HUES48 (cell line): ENCODE data around the gene TMA7B.

Source experiments
- H3K27ac ChIP-seq: one replicate; pipeline ENCODE4 v1.7.0; 2013; ENCODE audit warnings: low read depth, low read length, inconsistent platforms
- H3K27me3 ChIP-seq: 2 replicates; pipeline ENCODE4 v1.6.1; 2013; ENCODE audit warnings: mild to moderate bottlenecking, low read length; ENCODE audit not compliant: control insufficient read depth, insufficient read depth
- H3K36me3 ChIP-seq: 2 replicates; pipeline ENCODE4 v1.6.1; 2013; ENCODE audit warnings: low read length; ENCODE audit not compliant: control insufficient read depth, insufficient read depth
- H3K4me1 ChIP-seq: 2 replicates; pipeline ENCODE4 v1.6.1; 2013; ENCODE audit warnings: mild to moderate bottlenecking, low read length; ENCODE audit not compliant: control insufficient read depth, insufficient read depth
- H3K4me3 ChIP-seq: 2 replicates; pipeline ENCODE4 v1.5.1; 2013; ENCODE audit warnings: mild to moderate bottlenecking, low read depth, low read length
- H3K9ac ChIP-seq: 2 replicates; pipeline ENCODE4 v1.6.1; 2013; ENCODE audit warnings: mild to moderate bottlenecking, low read depth, low read length, moderate library complexity
- H3K9me3 ChIP-seq: 2 replicates; pipeline ENCODE4 v1.6.1; 2013; ENCODE audit warnings: low read length; ENCODE audit not compliant: control insufficient read depth, insufficient read depth

Gene TMA7B

GRCh38 chr22:39959640-39960447, at the start of gene TMA7B:
Gene TMA7B, plus strand, starts transcription at chr22:39960397. Its CDS starts 3,978 bp downstream, at chr22:39964375.
- Histone ChIP-seq H3K4me3 (no peak within 1 kb of the TSS), H3K27ac (peak within 1 kb of the TSS; percentile 0), H3K9me3 (no peaks in the 10 kb centered on the region), H3K36me3 (no peaks in the 10 kb centered on the region), H3K27me3 (no peaks in the 10 kb centered on the region), H3K9ac (0 out of 2 replicates have a peak within 1 kb of the TSS, but pooled peaks have one; percentile 8), H3K4me1 (peaks cover 5% of the 10 kb centered on the region)

GRCh38 chr22:39910876-39911613, 49.2 kb upstream of the TMA7B start:
- H3K36me3 ChIP-seq: no peaks in the 10 kb centered on the region
- H3K27ac ChIP-seq: no peak overlapping the region
- no peaks in the 10 kb centered on the region for H3K9me3 ChIP-seq
- H3K4me3 ChIP-seq: no peak overlapping the region
- peaks cover 20% of the 10 kb centered on the region for H3K4me1 ChIP-seq
- no peaks in the 10 kb centered on the region; the same call in 1 of the 2 replicates for H3K27me3 ChIP-seq
- no peak overlapping the region for H3K9ac ChIP-seq

DNA sequence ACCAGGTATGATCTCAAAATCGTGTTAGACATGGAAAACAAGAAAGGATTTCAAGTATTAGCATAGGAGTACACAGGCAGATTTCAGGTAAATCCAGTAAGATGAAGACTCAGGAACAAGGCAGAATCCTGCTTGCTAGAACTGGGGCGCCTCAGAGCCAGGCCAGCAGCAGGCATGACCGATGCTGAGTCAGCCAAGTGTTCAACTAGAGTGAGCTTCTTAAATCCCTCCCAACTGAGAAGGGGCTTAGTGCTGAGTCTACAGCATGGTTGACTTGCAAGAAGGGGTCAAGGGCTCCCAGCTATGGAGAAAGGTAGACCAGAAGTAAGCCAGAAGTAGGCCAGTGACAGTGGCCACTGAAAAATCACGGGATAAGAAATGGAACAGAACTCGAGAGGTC, 46.9 kb upstream of the TMA7B start:
- H3K4me1 ChIP-seq: peaks cover 18% of the 10 kb centered on the region
- H3K9ac ChIP-seq: no peak overlapping the region
- no peaks in the 10 kb centered on the region for H3K9me3 ChIP-seq
- H3K27me3 ChIP-seq: no peaks in the 10 kb centered on the region; the same call in 1 of the 2 replicates
- no peak overlapping the region for H3K27ac ChIP-seq
- no peaks in the 10 kb centered on the region for H3K36me3 ChIP-seq
- no peak overlapping the region for H3K4me3 ChIP-seq

GRCh38 chr22:39913886-39914285, 46.3 kb upstream of the TMA7B start:
- H3K4me3 ChIP-seq: no peak overlapping the region
- no peak overlapping the region for H3K9ac ChIP-seq
- no peaks in the 10 kb centered on the region; the same call in 1 of the 2 replicates for H3K27me3 ChIP-seq
- H3K36me3 ChIP-seq: no peaks in the 10 kb centered on the region
- H3K9me3 ChIP-seq: no peaks in the 10 kb centered on the region
- H3K4me1 ChIP-seq: peaks cover 18% of the 10 kb centered on the region
- no peak overlapping the region for H3K27ac ChIP-seq

GRCh38 chr22:39914584-39914983, 45.6 kb upstream of the TMA7B start:
- Histone ChIP-seq H3K27ac (no peak overlapping the region), H3K27me3 (no peaks in the 10 kb centered on the region; the same call in 1 of the 2 replicates), H3K9ac (no peak overlapping the region), H3K4me3 (no peak overlapping the region), H3K36me3 (no peaks in the 10 kb centered on the region), H3K4me1 (peaks cover 18% of the 10 kb centered on the region), H3K9me3 (no peaks in the 10 kb centered on the region)

DNA sequence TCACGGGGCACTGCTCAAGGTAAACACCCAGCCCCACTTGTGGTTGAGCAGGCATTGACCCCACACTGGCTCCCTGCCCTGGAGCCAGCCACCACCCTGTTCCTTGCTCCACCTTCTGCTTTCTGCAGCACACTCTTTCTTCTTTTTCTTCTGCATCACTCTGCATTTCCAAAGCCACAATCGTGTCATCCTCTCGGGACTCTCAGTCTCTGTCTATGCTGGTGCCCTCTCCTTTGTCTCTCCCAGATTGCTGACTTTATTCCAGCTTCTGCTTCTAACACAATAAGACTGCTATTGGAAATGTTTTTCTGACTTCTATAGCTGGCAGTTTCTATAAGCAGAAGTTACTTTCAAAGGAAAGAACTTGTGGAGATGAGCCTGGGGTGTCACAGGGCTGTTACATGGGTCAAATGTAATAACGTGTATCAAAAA, 44.9 kb upstream of the TMA7B start:
- H3K9ac ChIP-seq: no peak overlapping the region
- peaks cover 18% of the 10 kb centered on the region for H3K4me1 ChIP-seq
- no peaks in the 10 kb centered on the region for H3K36me3 ChIP-seq
- H3K27ac ChIP-seq: no peak overlapping the region
- H3K9me3 ChIP-seq: no peaks in the 10 kb centered on the region
- no peak overlapping the region for H3K4me3 ChIP-seq
- H3K27me3 ChIP-seq: no peaks in the 10 kb centered on the region

GRCh38 chr22:39916496-39916895, 43.7 kb upstream of the TMA7B start:
- H3K27me3 ChIP-seq: no peaks in the 10 kb centered on the region

GRCh38 chr22:39917197-39917643, 43.0 kb upstream of the TMA7B start:
- H3K27me3 ChIP-seq: no peaks in the 10 kb centered on the region
- no peaks in the 10 kb centered on the region for H3K36me3 ChIP-seq
- no peak overlapping the region for H3K4me3 ChIP-seq
- H3K27ac ChIP-seq: no peak overlapping the region
- H3K4me1 ChIP-seq: peaks cover 18% of the 10 kb centered on the region
- no peak overlapping the region for H3K9ac ChIP-seq
- no peaks in the 10 kb centered on the region for H3K9me3 ChIP-seq

More at GRCh38 chr22:39916496-39916895, 43.7 kb upstream of the TMA7B start:
- Histone ChIP-seq H3K4me1 (peaks cover 18% of the 10 kb centered on the region), H3K4me3 (no peak overlapping the region), H3K9me3 (no peaks in the 10 kb centered on the region), H3K9ac (no peak overlapping the region), H3K27ac (no peak overlapping the region), H3K36me3 (no peaks in the 10 kb centered on the region)

GRCh38 chr22:39917776-39918495, 42.3 kb upstream of the TMA7B start:
- Histone ChIP-seq H3K27ac (no peak overlapping the region), H3K27me3 (no peaks in the 10 kb centered on the region), H3K36me3 (no peaks in the 10 kb centered on the region), H3K9me3 (no peaks in the 10 kb centered on the region), H3K9ac (no peak overlapping the region), H3K4me3 (no peak overlapping the region), H3K4me1 (peaks cover 18% of the 10 kb centered on the region)

- Histone ChIP-seq H3K9ac (no peak overlapping the region), H3K27me3 (no peaks in the 10 kb centered on the region), H3K27ac (no peak overlapping the region), H3K36me3 (no peaks in the 10 kb centered on the region), H3K4me3 (no peak overlapping the region), H3K9me3 (no peaks in the 10 kb centered on the region), H3K4me1 (peaks cover 12% of the 10 kb centered on the region; the same call in 1 of the 2 replicates)
Measured at GRCh38 chr22:39920134-39920743, 40.0 kb upstream of the TMA7B start.
